Measurements from ENCODE around the gene MOB1B.
A peak's percentile ranks its signal among the peaks of the same experiment; 100 is the strongest.
"Not testable (repeated sequence)": the region's sequence is repeated elsewhere in the genome, so short reads cannot be mapped to it uniquely, and the experiment has no call there.

The MOB1B gene

GRCh38 chr4:70895811-70896491 lies 6.2 kb upstream of the MOB1B start:
- Mint-ChIP-seq H3K27ac (no peak overlapping the region), H3K27me3 (no peaks in the 10 kb centered on the region), H3K4me1 (peaks cover 6% of the 10 kb centered on the region), H3K4me3 (no peak overlapping the region), H3K9me3 (no peaks in the 10 kb centered on the region), H3K36me3 (no peaks in the 10 kb centered on the region)
- DNase-seq (ENCODE audit: low spot score in 2 of 2) (no peak), ATAC-seq (ENCODE audit: low read depth) (no peak)

DNA sequence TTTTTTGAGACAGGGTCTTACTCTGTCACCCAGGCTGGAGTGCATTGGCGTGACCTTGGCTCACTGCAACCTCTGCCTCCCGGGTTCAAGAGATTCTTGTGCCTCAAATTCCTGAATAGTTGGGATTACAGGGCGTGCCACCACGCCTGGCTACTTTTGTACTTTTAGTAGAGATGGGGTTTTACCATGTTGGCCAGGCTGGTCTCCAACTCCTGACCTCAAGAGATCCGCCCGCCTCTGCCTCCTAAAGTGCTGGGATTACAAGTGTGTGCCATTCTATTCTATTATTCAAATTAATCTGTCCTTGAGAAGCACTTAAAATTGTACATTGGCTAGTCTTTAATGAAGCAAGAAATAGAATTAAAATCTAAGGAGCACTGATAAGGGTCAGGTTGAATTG lies 3.6 kb upstream of the MOB1B start:
- not testable (repeated sequence) for H3K27ac Mint-ChIP-seq; H3K36me3 Mint-ChIP-seq; H3K4me3 Mint-ChIP-seq; ATAC-seq (ENCODE audit: low read depth); DNase-seq (ENCODE audit: low spot score in 2 of 2); H3K27me3 Mint-ChIP-seq; H3K9me3 Mint-ChIP-seq
- H3K4me1 Mint-ChIP-seq, result peaks cover 16% of the 10 kb centered on the region

- peaks cover 15% of the 10 kb centered on the region for H3K4me1 Mint-ChIP-seq
- peak overlapping the region; percentile 90 for H3K27ac Mint-ChIP-seq
- peaks cover 5% of the 10 kb centered on the region for H3K36me3 Mint-ChIP-seq
- no peaks in the 10 kb centered on the region for H3K27me3 Mint-ChIP-seq
- no peak for DNase-seq (ENCODE audit: low spot score in 2 of 2)
- no peaks in the 10 kb centered on the region for H3K9me3 Mint-ChIP-seq
- H3K4me3 Mint-ChIP-seq, result peak overlapping the region; percentile 100
- no peak for ATAC-seq (ENCODE audit: low read depth)
Measured at GRCh38 chr4:70901607-70901983, 574 bp upstream of the MOB1B start.

- DNase-seq (ENCODE audit: low spot score in 2 of 2), result peak in 1 of 2 donors; percentile 11
- Mint-ChIP-seq H3K36me3 (peaks cover 7% of the 10 kb centered on the region), H3K27ac (peak overlapping the region; percentile 90)
Measured at GRCh38 chr4:70902577-70903290, 565 bp downstream of the MOB1B start.

DNA sequence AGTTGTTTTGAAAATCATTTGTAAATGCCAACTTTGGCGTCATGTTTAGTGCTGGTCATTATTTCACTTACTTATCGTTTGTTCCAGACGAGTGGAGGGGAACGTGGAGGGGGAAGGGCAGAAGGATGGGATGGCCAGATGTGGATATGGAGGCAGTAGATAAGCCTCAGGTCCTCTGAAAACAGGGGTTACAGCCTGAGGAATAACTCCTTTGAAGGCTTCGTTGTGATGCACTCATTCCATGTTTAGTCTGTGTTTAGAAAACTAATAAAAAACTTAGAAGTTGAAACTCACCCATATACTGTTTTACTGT lies 1.1 kb downstream of the MOB1B start:
- peaks cover 18% of the 10 kb centered on the region for H3K4me1 Mint-ChIP-seq
- H3K27ac Mint-ChIP-seq, result peak overlapping the region; percentile 90
- no peak for ATAC-seq (ENCODE audit: low read depth)

More at GRCh38 chr4:70902577-70903290, 565 bp downstream of the MOB1B start:
- peak; percentile 57 for ATAC-seq (ENCODE audit: low read depth)
- Mint-ChIP-seq H3K4me3 (peak overlapping the region; percentile 100), H3K27me3 (no peaks in the 10 kb centered on the region), H3K9me3 (no peaks in the 10 kb centered on the region), H3K4me1 (peaks cover 18% of the 10 kb centered on the region)

GRCh38 chr4:70908993-70909556 lies 6.9 kb downstream of the MOB1B start:
- Mint-ChIP-seq H3K36me3 (peaks cover 14% of the 10 kb centered on the region), H3K9me3 (no peaks in the 10 kb centered on the region), H3K27me3 (no peaks in the 10 kb centered on the region), H3K27ac (no peak overlapping the region), H3K4me3 (no peak overlapping the region), H3K4me1 (peaks cover 10% of the 10 kb centered on the region)
- ATAC-seq (ENCODE audit: low read depth), result no peak
- no peak for DNase-seq (ENCODE audit: low spot score in 2 of 2)

More for the DNA sequence above, 1.1 kb downstream of the MOB1B start:
- H3K36me3 Mint-ChIP-seq, result peaks cover 7% of the 10 kb centered on the region
- no peaks in the 10 kb centered on the region for H3K9me3 Mint-ChIP-seq
- no peaks in the 10 kb centered on the region for H3K27me3 Mint-ChIP-seq
- no peak for DNase-seq (ENCODE audit: low spot score in 2 of 2)
- H3K4me3 Mint-ChIP-seq, result peak overlapping the region; percentile 100

DNA sequence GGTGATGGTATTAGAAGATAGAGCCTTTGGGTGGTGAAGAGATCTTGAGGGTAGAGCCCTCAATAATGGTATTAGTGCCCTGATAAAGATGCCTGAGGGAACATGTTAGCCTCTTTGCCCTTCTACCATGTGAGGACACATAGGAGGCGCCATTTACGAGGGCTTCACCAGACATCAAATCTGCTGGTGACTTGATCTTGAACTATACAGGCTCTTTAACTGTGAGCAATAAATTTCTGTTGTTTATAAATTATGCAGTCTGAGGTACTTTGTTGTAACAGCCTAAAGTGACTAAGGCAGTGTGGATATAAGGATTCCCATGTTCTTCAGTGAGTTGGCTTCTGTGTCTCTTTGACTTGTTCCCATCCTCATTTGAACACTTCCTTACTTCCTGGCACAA lies 11.8 kb downstream of the MOB1B start:
- H3K36me3 Mint-ChIP-seq, result peaks cover 7% of the 10 kb centered on the region
- peaks cover 9% of the 10 kb centered on the region for H3K4me1 Mint-ChIP-seq
- no peak for DNase-seq (ENCODE audit: low spot score in 2 of 2)
- no peak for ATAC-seq (ENCODE audit: low read depth)
- H3K4me3 Mint-ChIP-seq, result no peak overlapping the region
- no peaks in the 10 kb centered on the region for H3K27me3 Mint-ChIP-seq
- H3K27ac Mint-ChIP-seq, result no peak overlapping the region
- H3K9me3 Mint-ChIP-seq, result no peaks in the 10 kb centered on the region

GRCh38 chr4:70914631-70915030 lies 12.5 kb downstream of the MOB1B start:
- ATAC-seq (ENCODE audit: low read depth) (no peak), DNase-seq (ENCODE audit: low spot score in 2 of 2) (no peak)
- Mint-ChIP-seq H3K36me3 (peaks cover 7% of the 10 kb centered on the region), H3K27ac (no peak overlapping the region), H3K9me3 (no peaks in the 10 kb centered on the region), H3K4me3 (no peak overlapping the region), H3K27me3 (no peaks in the 10 kb centered on the region), H3K4me1 (peaks cover 7% of the 10 kb centered on the region)

DNA sequence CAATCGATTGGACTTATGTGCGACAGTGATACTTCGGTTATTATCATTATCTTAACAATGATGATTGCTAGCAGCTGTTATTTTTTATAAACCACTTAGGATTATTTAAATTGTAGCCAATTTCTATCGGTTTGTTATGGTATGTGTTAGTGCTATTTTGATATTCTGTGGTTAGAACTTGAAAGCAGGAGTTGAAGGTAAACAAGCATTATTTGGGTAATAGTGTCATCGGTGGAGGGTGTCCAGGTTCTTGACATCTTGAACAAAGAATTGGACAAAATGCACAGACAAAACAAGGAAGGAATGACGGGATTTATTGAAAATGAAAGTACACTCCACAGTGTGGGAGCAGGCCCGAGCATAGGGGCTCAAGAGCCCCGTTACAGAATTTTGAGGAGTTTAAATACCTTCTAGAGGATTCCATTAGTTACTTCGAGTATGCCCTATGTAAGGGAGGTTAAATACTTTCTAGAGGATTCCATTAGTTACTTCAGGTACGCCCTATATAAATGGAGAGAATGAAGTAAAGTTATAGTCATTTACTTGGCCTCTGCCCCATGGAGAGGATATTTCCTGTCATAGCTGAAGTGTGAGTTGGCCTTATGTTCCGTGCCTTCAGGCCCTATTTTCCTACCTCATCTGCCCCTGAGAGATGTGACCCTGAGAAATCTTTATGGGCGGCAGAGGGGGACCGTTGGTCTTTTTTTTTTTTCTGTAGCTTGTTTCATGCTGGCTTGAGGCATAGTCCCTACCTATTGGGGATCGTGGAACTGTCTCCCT lies 13.1 kb downstream of the MOB1B start:
- H3K27ac Mint-ChIP-seq, result no peak overlapping the region
- no peaks in the 10 kb centered on the region for H3K9me3 Mint-ChIP-seq
- ATAC-seq (ENCODE audit: low read depth) (no peak), DNase-seq (ENCODE audit: low spot score in 2 of 2) (no peak)
- H3K4me3 Mint-ChIP-seq, result no peak overlapping the region
- no peaks in the 10 kb centered on the region for H3K27me3 Mint-ChIP-seq
- peaks cover 7% of the 10 kb centered on the region for H3K36me3 Mint-ChIP-seq
- H3K4me1 Mint-ChIP-seq, result peaks cover 7% of the 10 kb centered on the region

- Mint-ChIP-seq H3K9me3 (no peaks in the 10 kb centered on the region), H3K4me3 (no peak overlapping the region), H3K27me3 (no peaks in the 10 kb centered on the region), H3K4me1 (peaks cover 7% of the 10 kb centered on the region), H3K36me3 (peaks cover 7% of the 10 kb centered on the region), H3K27ac (no peak overlapping the region)
- ATAC-seq (ENCODE audit: low read depth) (no peak), DNase-seq (ENCODE audit: low spot score in 2 of 2) (no peak)
Measured at GRCh38 chr4:70915874-70916559, 13.8 kb downstream of the MOB1B start.

- H3K4me1 Mint-ChIP-seq, result peaks cover 2% of the 10 kb centered on the region
- no peaks in the 10 kb centered on the region for H3K36me3 Mint-ChIP-seq
- no peaks in the 10 kb centered on the region for H3K27me3 Mint-ChIP-seq
- ATAC-seq (ENCODE audit: low read depth) (no peak), DNase-seq (ENCODE audit: low spot score in 2 of 2) (no peak)
- no peak overlapping the region for H3K4me3 Mint-ChIP-seq
- no peaks in the 10 kb centered on the region for H3K9me3 Mint-ChIP-seq
- H3K27ac Mint-ChIP-seq, result no peak overlapping the region
Measured at GRCh38 chr4:70920592-70920991, 18.4 kb downstream of the MOB1B start.

GRCh38 chr4:70925418-70925817 lies 23.2 kb downstream of the MOB1B start:
- no peaks in the 10 kb centered on the region for H3K27me3 Mint-ChIP-seq
- ATAC-seq (ENCODE audit: low read depth), result no peak
- H3K4me3 Mint-ChIP-seq, result no peak overlapping the region
- H3K36me3 Mint-ChIP-seq, result no peaks in the 10 kb centered on the region
- peaks cover 23% of the 10 kb centered on the region for H3K4me1 Mint-ChIP-seq
- no peaks in the 10 kb centered on the region for H3K9me3 Mint-ChIP-seq
- DNase-seq (ENCODE audit: low spot score in 2 of 2), result no peak
- peak overlapping the region; percentile 95 for H3K27ac Mint-ChIP-seq

GRCh38 chr4:70925899-70926635 lies 23.9 kb downstream of the MOB1B start:
- Mint-ChIP-seq H3K27ac (peak overlapping the region; percentile 95), H3K4me3 (peak overlapping the region; percentile 74), H3K27me3 (no peaks in the 10 kb centered on the region), H3K4me1 (peaks cover 25% of the 10 kb centered on the region), H3K36me3 (no peaks in the 10 kb centered on the region), H3K9me3 (no peaks in the 10 kb centered on the region)
- DNase-seq (ENCODE audit: low spot score in 2 of 2) (no peak), ATAC-seq (ENCODE audit: low read depth) (peak; percentile 75)

All from memory B cell (primary cell).